Duodenal mucosa (tissue), 2 donors: ENCODE data around the gene C10orf71.

Source experiments
- H3K27ac ChIP-seq: one replicate; pipeline ENCODE4 v1.7.0; 2013; ENCODE audit warnings: low read depth, low read length
- H3K27me3 ChIP-seq, 2 donors: one replicate each; pipeline ENCODE4 v1.7.0; 2013; ENCODE audit warnings: low read length in 2 of 2, control low read depth in 1 of 2; ENCODE audit not compliant: insufficient read depth in 2 of 2, control insufficient read depth in 1 of 2
- H3K36me3 ChIP-seq, 2 donors: one replicate each; pipeline ENCODE4 v1.7.0; 2013; ENCODE audit warnings: low read length in 2 of 2, control low read depth in 1 of 2; ENCODE audit not compliant: insufficient read depth in 2 of 2, control insufficient read depth in 1 of 2
- H3K4me1 ChIP-seq, 2 donors: one replicate each; pipeline ENCODE4 v1.7.0; 2013; ENCODE audit warnings: low read length in 2 of 2, control low read depth in 1 of 2; ENCODE audit not compliant: insufficient read depth in 2 of 2, control insufficient read depth in 1 of 2
- H3K4me3 ChIP-seq, 2 donors: one replicate each; pipeline ENCODE4 v1.7.0; 2013; ENCODE audit warnings: low read length in 2 of 2, low read depth in 1 of 2
- H3K9ac ChIP-seq, 2 donors: one replicate each; pipeline ENCODE4 v1.7.0; 2013; ENCODE audit warnings: low read length in 2 of 2, low read depth in 1 of 2
- H3K9me3 ChIP-seq, 2 donors: one replicate each; pipeline ENCODE4 v1.7.0; 2013; ENCODE audit warnings: low read length in 2 of 2, control low read depth in 1 of 2; ENCODE audit not compliant: control insufficient read depth in 1 of 2

The C10orf71 gene

DNA sequence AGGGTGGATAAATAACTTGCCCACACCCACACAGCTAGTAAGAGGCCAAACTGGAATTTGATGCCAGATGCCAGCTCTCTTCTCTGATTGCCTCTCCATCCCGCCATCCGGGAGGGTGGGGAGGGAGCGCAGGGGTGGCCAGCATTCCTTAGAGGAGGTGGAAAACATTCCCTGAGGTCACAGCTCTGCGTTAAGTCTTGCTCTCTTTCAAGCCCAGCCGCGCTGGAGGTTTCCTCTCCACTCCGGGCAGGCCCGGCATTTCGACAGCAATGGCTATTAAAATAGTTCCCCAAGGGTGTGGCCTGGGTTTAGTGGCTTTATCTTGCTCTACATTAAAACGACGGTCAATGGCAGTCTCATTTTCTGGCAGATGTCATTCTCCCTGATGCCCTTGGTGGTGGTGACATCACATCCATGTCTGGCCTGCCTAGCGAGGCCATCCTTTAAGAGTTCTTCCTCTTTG, 16.1 kb upstream of the C10orf71 start:
- H3K9ac ChIP-seq = no peak overlapping the region
- no peak overlapping the region for H3K4me3 ChIP-seq
- H3K36me3 ChIP-seq = no peaks in the 10 kb centered on the region
- no peak overlapping the region for H3K27ac ChIP-seq
- H3K4me1 ChIP-seq = no peaks in the 10 kb centered on the region
- H3K9me3 ChIP-seq = no peaks in the 10 kb centered on the region
- no peaks in the 10 kb centered on the region for H3K27me3 ChIP-seq

DNA sequence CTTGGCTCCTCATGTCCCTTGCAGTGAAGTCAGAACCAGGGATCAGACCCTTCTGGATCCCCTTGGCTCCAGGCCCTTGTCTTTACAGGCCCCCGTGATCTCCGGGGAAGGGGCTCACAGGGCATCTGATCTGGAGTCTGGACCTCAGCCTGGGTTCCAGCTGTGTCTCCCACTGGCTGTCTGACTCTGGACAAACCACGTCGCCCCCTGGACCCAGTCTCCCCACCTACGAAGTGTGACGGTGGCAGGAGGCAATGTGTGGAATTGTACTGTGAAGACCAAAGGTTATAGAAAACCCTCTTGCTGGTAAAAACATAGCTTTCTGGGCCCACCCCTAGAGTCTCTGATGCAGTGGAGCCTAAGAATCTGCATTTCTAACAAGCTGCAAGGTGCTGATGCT, 15.5 kb upstream of the C10orf71 start:
- H3K27ac ChIP-seq = no peak overlapping the region
- no peaks in the 10 kb centered on the region for H3K4me1 ChIP-seq
- no peak overlapping the region for H3K4me3 ChIP-seq
- no peaks in the 10 kb centered on the region for H3K36me3 ChIP-seq
- no peak overlapping the region for H3K9ac ChIP-seq
- H3K27me3 ChIP-seq = no peaks in the 10 kb centered on the region
- H3K9me3 ChIP-seq = no peaks in the 10 kb centered on the region

DNA sequence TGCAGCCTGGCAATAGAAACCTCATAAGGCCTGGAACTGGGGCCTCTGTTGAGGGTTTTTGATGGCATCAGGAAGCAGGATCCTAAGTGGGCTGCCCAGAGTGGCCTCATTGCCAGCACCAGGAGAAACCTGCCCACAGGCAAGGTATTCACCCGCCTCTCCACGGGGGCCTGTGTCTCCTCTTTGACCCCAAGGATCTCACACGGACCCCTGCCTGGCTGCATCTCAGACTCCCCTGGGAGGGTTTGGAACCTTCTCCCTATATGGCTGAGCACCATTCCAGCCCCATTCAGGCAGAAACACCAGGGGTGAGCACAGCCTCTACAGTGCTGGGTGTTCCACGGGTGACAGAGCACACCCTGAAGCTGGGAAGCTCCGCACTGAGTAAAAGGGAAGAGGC, 14.6 kb upstream of the C10orf71 start:
- Histone ChIP-seq H3K27me3 (no peaks in the 10 kb centered on the region), H3K4me1 (no peaks in the 10 kb centered on the region), H3K27ac (no peak overlapping the region), H3K36me3 (no peaks in the 10 kb centered on the region), H3K4me3 (no peak overlapping the region), H3K9ac (no peak overlapping the region), H3K9me3 (no peaks in the 10 kb centered on the region)

DNA sequence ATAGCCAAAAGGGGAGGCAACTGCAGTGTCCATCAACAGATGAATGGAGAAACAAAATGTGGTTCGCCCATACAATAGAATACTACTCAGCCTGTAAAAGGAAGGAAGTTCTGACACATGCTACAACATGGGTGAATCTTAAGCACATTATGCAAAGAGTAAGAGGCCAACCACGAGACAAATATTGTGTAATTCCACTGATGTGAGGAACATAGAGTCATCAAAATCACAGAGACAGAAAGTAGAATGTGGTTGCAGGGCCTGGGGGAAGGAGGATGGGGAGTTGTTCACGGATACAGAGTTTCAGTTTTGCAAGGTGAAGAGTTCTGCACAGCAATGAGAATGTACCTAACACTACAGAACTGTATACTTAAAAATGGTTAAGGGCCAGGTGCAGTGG, 13.7 kb upstream of the C10orf71 start:
- no peak overlapping the region for H3K9ac ChIP-seq
- H3K36me3 ChIP-seq = no peaks in the 10 kb centered on the region
- H3K9me3 ChIP-seq = no peaks in the 10 kb centered on the region

DNA sequence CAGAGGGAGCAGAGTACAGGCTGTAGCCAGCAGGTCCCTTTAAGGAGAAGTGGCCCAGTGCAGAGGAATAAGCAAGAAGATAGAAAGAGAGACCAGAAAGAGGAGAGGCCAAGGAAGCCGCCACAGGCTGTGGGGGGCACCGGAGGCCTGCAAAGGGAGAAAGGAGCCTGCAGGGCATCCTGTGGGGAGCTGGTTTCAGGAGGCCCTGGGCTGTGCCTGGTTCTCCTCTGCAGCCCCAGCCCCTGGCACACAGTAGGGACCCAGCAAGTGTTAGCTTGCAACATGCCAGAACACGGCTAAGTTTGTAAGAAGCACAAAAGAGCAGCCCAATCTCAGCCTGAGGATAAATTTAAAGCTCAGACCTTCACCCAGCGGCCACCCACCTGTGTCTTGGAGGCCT, 12.3 kb upstream of the C10orf71 start:
- no peak overlapping the region for H3K4me3 ChIP-seq
- no peak overlapping the region for H3K9ac ChIP-seq

More for the DNA sequence above, 13.7 kb upstream of the C10orf71 start:
- Histone ChIP-seq H3K27ac (no peak overlapping the region), H3K27me3 (no peaks in the 10 kb centered on the region), H3K4me3 (no peak overlapping the region), H3K4me1 (no peaks in the 10 kb centered on the region)

DNA sequence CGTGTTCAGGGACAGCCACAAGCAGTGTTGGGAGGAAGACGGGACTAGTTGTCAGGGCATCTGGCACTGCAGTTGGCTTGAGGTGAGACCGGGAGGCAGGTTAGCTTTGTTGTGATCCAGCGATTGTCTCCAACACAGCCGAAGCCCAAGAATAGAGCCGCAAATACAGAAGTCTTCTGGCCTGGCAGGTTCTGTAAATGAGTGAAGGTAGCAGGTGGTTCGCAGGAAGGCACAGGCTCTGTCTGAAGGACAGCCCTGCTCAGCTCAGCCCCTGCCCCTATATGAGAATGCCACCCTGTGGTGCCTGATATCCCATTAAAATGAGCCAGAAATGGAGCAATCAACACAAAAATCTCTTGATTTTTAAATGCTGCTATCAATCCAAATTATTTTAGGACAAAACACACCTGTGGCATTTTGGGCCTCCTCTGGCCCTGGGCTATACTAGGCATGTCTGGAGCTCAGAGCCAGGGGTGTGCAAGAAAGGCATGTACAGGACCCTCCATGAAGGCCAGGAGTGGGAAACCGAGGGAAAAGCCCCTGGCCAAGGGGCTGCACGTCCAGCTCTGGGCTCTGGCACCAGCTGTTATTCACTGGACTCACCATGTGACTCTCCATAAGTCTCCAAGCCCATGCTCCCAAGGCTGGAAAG, 11.2 kb upstream of the C10orf71 start:
- H3K27ac ChIP-seq = no peak overlapping the region
- H3K36me3 ChIP-seq = no peaks in the 10 kb centered on the region
- no peaks in the 10 kb centered on the region for H3K27me3 ChIP-seq
- no peak overlapping the region for H3K9ac ChIP-seq
- no peaks in the 10 kb centered on the region for H3K4me1 ChIP-seq
- H3K9me3 ChIP-seq = no peaks in the 10 kb centered on the region
- H3K4me3 ChIP-seq = no peak overlapping the region

More for the DNA sequence above, 12.3 kb upstream of the C10orf71 start:
- H3K4me1 ChIP-seq = no peaks in the 10 kb centered on the region
- H3K9me3 ChIP-seq = no peaks in the 10 kb centered on the region
- no peaks in the 10 kb centered on the region for H3K36me3 ChIP-seq
- H3K27ac ChIP-seq = no peak overlapping the region
- H3K27me3 ChIP-seq = no peaks in the 10 kb centered on the region

DNA sequence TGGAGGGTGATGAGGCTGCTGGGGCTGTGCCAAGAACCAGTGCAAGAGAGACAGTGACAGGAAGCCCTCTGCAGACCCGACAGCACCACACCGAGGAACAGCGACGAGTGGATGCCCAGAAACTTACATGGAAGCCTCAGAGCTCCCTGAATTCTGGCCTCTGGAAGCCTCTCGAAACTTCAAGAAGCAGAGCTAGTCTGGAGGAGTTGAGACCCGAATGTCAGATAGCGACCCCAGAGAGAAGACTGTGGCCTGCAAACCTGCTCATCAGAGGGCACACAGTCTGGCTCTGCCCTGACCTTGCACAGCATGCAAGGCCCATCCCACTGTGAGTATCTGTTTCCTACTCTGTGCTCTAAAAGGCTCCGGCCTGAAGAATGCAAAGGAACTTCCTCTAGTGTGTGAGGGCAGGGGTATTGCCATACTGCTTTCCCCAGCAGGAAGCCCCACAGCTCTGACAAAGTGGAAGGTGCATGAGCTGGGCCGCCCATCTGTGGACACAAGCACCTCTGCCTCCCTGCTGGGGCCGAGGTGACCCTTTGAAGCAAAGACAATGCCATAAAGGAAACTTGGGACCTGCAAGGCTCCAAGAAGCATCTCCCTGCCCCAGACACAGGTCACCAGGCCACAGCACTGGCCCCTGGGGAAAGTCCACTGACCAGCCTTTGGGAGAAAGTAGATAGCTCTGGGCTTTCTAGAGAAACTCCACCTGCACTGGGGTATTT, 10.5 kb upstream of the C10orf71 start:
- H3K9me3 ChIP-seq = no peaks in the 10 kb centered on the region
- no peaks in the 10 kb centered on the region for H3K36me3 ChIP-seq
- H3K4me1 ChIP-seq = no peaks in the 10 kb centered on the region
- no peaks in the 10 kb centered on the region for H3K27me3 ChIP-seq
- no peak overlapping the region for H3K9ac ChIP-seq
- H3K27ac ChIP-seq = no peak overlapping the region
- no peak overlapping the region for H3K4me3 ChIP-seq

DNA sequence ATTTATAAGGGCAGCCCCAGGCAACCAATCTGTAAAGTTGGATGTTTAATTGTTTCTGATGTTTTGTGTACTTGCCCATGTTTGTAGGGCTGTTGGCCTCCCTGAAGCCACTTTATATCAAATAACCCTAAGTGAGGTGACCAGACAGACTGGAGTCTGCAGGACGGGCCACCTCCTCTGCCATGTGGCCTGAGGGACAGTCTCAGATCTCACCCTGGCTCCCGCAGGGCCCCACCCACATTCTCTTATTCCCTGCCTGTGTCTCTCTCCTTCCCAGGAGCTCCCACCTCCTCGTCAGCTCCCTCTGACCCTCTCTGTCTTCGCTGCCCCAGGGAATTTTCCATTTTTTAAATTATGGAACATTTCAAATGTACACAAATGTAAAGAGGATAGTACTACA, 9.5 kb upstream of the C10orf71 start:
- no peak overlapping the region for H3K9ac ChIP-seq
- H3K27me3 ChIP-seq = no peaks in the 10 kb centered on the region
- no peaks in the 10 kb centered on the region for H3K4me1 ChIP-seq
- H3K36me3 ChIP-seq = no peaks in the 10 kb centered on the region
- H3K9me3 ChIP-seq = no peaks in the 10 kb centered on the region
- no peak overlapping the region for H3K27ac ChIP-seq
- no peak overlapping the region for H3K4me3 ChIP-seq

DNA sequence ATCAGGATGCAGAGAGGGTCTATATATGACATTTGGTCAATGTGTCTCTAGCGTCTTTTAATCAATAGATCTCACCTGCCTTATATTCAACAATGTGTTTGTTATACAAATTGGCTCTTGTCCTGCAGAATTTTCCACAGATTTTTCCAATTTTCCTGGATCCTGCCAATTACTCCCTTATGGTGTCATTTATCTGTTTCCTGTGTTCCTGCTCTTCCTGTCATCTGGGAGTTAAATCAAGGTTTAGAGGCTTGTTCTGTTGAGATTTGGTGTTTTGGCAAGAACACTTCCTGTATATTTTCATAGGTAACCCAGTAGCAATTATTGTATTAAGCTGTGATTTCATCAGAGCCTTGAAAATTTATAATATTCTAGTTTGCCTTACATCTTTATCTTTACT, 8.8 kb upstream of the C10orf71 start:
- Histone ChIP-seq H3K27ac (no peak overlapping the region), H3K27me3 (no peaks in the 10 kb centered on the region), H3K9me3 (no peaks in the 10 kb centered on the region), H3K4me3 (no peak overlapping the region), H3K9ac (no peak overlapping the region), H3K36me3 (no peaks in the 10 kb centered on the region), H3K4me1 (no peaks in the 10 kb centered on the region)

DNA sequence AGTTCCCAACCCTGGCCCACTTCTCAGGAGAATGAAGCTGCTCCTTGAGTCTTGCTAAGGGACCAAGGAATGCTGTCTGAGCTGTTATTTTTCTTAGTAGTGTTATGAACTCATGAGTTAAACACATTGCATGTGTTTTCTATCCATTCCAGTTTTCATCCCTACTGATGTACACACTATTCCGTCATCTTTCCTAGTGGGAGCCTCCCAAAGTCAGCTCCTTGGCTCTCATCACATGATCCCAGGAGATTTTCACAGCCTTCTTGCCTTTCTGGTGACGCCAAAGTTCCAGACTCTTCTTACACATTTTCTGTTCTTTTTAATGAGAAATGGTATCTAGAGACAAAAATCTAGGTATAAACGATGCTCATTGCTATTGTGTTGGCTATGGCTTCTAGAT, 8.4 kb upstream of the C10orf71 start:
- H3K27ac ChIP-seq = no peak overlapping the region
- H3K27me3 ChIP-seq = no peaks in the 10 kb centered on the region

More for the DNA sequence above, 8.4 kb upstream of the C10orf71 start:
- H3K4me1 ChIP-seq = no peaks in the 10 kb centered on the region
- no peaks in the 10 kb centered on the region for H3K36me3 ChIP-seq
- H3K9ac ChIP-seq = no peak overlapping the region
- H3K9me3 ChIP-seq = no peaks in the 10 kb centered on the region
- H3K4me3 ChIP-seq = no peak overlapping the region
